Mesothelial cell of epicardium (in vitro differentiated cells): Measurements from ENCODE around the gene ETV3. TPM values are rescaled to one million over a fixed set of nuclear protein-coding genes. Genes with fewer than 3 reads are reported as not detected.

Experiments
- DNase-seq, 2 experiments: peaks; one replicate each; pipeline ENCODE4 v3.0.0; 2021; ENCODE audit warnings: low spot score in 2 of 2; ENCODE audit not compliant: unreplicated experiment in 2 of 2
- H3K27ac Mint-ChIP-seq: 2 replicates; pipeline ENCODE4 v1.8.0; 2021; ENCODE audit warnings: mixed read lengths
- H3K27me3 Mint-ChIP-seq: 2 replicates; pipeline ENCODE4 v1.8.0; 2021; ENCODE audit warnings: low read depth, mixed read lengths
- H3K36me3 Mint-ChIP-seq: 2 replicates; pipeline ENCODE4 v1.8.0; 2021; ENCODE audit warnings: mixed read lengths
- H3K4me1 Mint-ChIP-seq: 2 replicates; pipeline ENCODE4 v1.8.0; 2021; ENCODE audit warnings: mixed read lengths
- H3K4me3 Mint-ChIP-seq: 2 replicates; pipeline ENCODE4 v1.8.0; 2021; ENCODE audit warnings: mild to moderate bottlenecking, moderate library complexity, mixed read lengths
- H3K9me3 Mint-ChIP-seq: 2 replicates; pipeline ENCODE4 v1.8.0; 2021; ENCODE audit warnings: mixed read lengths
- CTCF ChIP-seq: fragments of 200-600 bp; sonication (generic); IDR thresholded peaks from one replicate; pipeline ENCODE4 v1.5.0; 2021; ENCODE audit warnings: antibody characterized with exemption; ENCODE audit not compliant: unreplicated experiment
- total RNA-seq: library from RNA; stranded (reverse); gene quantifications from 3 replicates; pipeline ENCODE4 v1.2.1, GENCODE V29; 2021

Gene ETV3
- total RNA-seq, 1 donor from 2014 or later, result 57.8 TPM

- no peak overlapping the region for H3K4me3 Mint-ChIP-seq
- no peak for DNase-seq
- H3K27ac Mint-ChIP-seq, result no peak overlapping the region
- H3K9me3 Mint-ChIP-seq, result no peaks in the 10 kb centered on the region
- TF ChIP-seq CTCF, result no peak
- H3K4me1 Mint-ChIP-seq, result peaks cover 18% of the 10 kb centered on the region
- peaks cover 6% of the 10 kb centered on the region for H3K27me3 Mint-ChIP-seq
- no peaks in the 10 kb centered on the region for H3K36me3 Mint-ChIP-seq
Measured at GRCh38 chr1:157116737-157117103, 21.5 kb downstream of the ETV3 start.

GRCh38 chr1:157115851-157116736 is 22.1 kb downstream of the ETV3 start:
- DNase-seq, result no peak
- H3K27me3 Mint-ChIP-seq, result peaks cover 11% of the 10 kb centered on the region
- H3K27ac Mint-ChIP-seq, result no peak overlapping the region
- H3K4me1 Mint-ChIP-seq, result peaks cover 25% of the 10 kb centered on the region
- H3K9me3 Mint-ChIP-seq, result no peaks in the 10 kb centered on the region
- TF ChIP-seq CTCF, result no peak
- no peak overlapping the region for H3K4me3 Mint-ChIP-seq
- H3K36me3 Mint-ChIP-seq, result no peaks in the 10 kb centered on the region

GRCh38 chr1:157115429-157115838 is 22.8 kb downstream of the ETV3 start:
- no peak overlapping the region for H3K4me3 Mint-ChIP-seq
- no peak for TF ChIP-seq CTCF
- H3K9me3 Mint-ChIP-seq, result no peaks in the 10 kb centered on the region
- DNase-seq, result no peak
- no peak overlapping the region for H3K27ac Mint-ChIP-seq
- H3K27me3 Mint-ChIP-seq, result peaks cover 16% of the 10 kb centered on the region
- no peaks in the 10 kb centered on the region for H3K36me3 Mint-ChIP-seq
- peaks cover 27% of the 10 kb centered on the region for H3K4me1 Mint-ChIP-seq

- Mint-ChIP-seq H3K27ac (no peak overlapping the region), H3K36me3 (no peaks in the 10 kb centered on the region), H3K4me1 (peaks cover 27% of the 10 kb centered on the region), H3K27me3 (peaks cover 16% of the 10 kb centered on the region), H3K4me3 (no peak overlapping the region), H3K9me3 (no peaks in the 10 kb centered on the region)
- no peak for TF ChIP-seq CTCF
- DNase-seq, result no peak
Measured at GRCh38 chr1:157114183-157115121, 23.7 kb downstream of the ETV3 start.

GRCh38 chr1:157113631-157114030 is 24.6 kb downstream of the ETV3 start:
- Mint-ChIP-seq H3K4me3 (no peak overlapping the region), H3K27ac (peak overlapping the region; percentile 25), H3K9me3 (no peaks in the 10 kb centered on the region), H3K4me1 (peaks cover 27% of the 10 kb centered on the region), H3K36me3 (no peaks in the 10 kb centered on the region), H3K27me3 (peaks cover 21% of the 10 kb centered on the region)
- DNase-seq, result no peak
- TF ChIP-seq CTCF, result no peak
